A549 (cell line): ENCODE results near the gene CITED2. TPM values are rescaled to one million over a fixed set of nuclear protein-coding genes. Genes with fewer than 3 reads are reported as not detected.

Experiments used
- ATAC-seq, 2 experiments: fragments of 200-7000 bp in 1 of 2; fragments of >200 bp in 1 of 2; cut with Nextera tagmentation in 1 of 2; cut with Tn5 transposase in 1 of 2; 3 replicates each; pipeline versions ENCODE4 v1.8.0 to v1.9.1; 2018 to 2020; ENCODE audit warnings: mild to moderate bottlenecking in 1 of 2, moderate library complexity in 1 of 2
- CTCF ChIA-PET: fragments of 300-600 bp; sonication (Branson Sonifier 250); formaldehyde crosslinking; extraction: SDS; loops from one replicate; lab custom pipeline; 2021; ENCODE audit warnings: antibody characterized with exemption, inconsistent platforms; lab: Yijun Ruan, JAX
- POLR2A ChIA-PET: fragments of 350-600 bp; formaldehyde crosslinking; extraction: SDS; loops from one replicate; lab custom pipeline; 2021; ENCODE audit warnings: antibody characterized with exemption, inconsistent platforms; lab: Yijun Ruan, JAX
- DNase-seq, 2 experiments: peaks; one replicate each; pipeline versions ENCODE4 v3.0.0 to v3.0.0-alpha.2; 2011 to 2016; ENCODE audit warnings: low read depth in 1 of 2, low spot score in 1 of 2
- FAIRE-seq: peaks from 2 replicates; lab custom pipeline; 2011; peaks lifted over from hg19 to GRCh38; lab: Jason Lieb, UNC
- H3K27ac ChIP-seq, 2 experiments: fragments of >200 bp; sonication (Bioruptor Twin); formaldehyde crosslinking; 3 replicates each; pipeline ENCODE4 v1.5.1; 2016 to 2017
- H3K4me1 ChIP-seq: fragments of >200 bp; sonication (Bioruptor Twin); formaldehyde crosslinking; 3 replicates; pipeline ENCODE4 v1.6.1; 2016
- H3K4me2 ChIP-seq: fragments of >200 bp; sonication (Bioruptor Twin); formaldehyde crosslinking; 3 replicates; pipeline ENCODE4 v1.6.1; 2016
- H3K4me3 ChIP-seq: fragments of >200 bp; sonication (Bioruptor Twin); formaldehyde crosslinking; 3 replicates; pipeline ENCODE4 v1.5.1; 2016
- H3K9me3 ChIP-seq: fragments of >200 bp; sonication (Bioruptor Twin); formaldehyde crosslinking; 3 replicates; pipeline ENCODE4 v1.6.1; 2016
- CBX8 ChIP-seq: fragments of 200-600 bp; sonication (generic); IDR thresholded peaks from 2 replicates; pipeline ENCODE4 v1.6.1; 2016
- EP300 ChIP-seq, 2 experiments: fragments of >200 bp; sonication (Bioruptor Twin); formaldehyde crosslinking; IDR thresholded peaks; 2 replicates in 1 of 2; 3 replicates in 1 of 2; pipeline ENCODE4 v1.6.1; 2016 to 2017
- ESRRA ChIP-seq: fragments of 150-350 bp; IDR thresholded peaks from 2 replicates; pipeline ENCODE4 v1.6.1; 2014; ENCODE audit warnings: mild to moderate bottlenecking, low read length, borderline replicate concordance
- GATA3 ChIP-seq: IDR thresholded peaks from 2 replicates; pipeline ENCODE4 v1.6.1; 2012; ENCODE audit warnings: borderline replicate concordance
- HOXA7 ChIP-seq: fragments of 250-450 bp; sonication (Bioruptor Pico); IDR thresholded peaks from 2 replicates; pipeline ENCODE4 v1.5.0; 2020; ENCODE audit warnings: mild to moderate bottlenecking, moderate library complexity
- HOXB5 ChIP-seq: fragments of 250-450 bp; sonication (Bioruptor Pico); IDR thresholded peaks from 2 replicates; pipeline ENCODE4 v1.5.0; 2020; ENCODE audit warnings: mild to moderate bottlenecking, moderate library complexity
- JUNB ChIP-seq: fragments of >200 bp; sonication (Bioruptor Twin); formaldehyde crosslinking; IDR thresholded peaks from 2 replicates; pipeline ENCODE4 v1.6.1; 2016
- KDM5A ChIP-seq: fragments of 200-600 bp; sonication (generic); IDR thresholded peaks from 2 replicates; pipeline ENCODE4 v1.6.1; 2016; ENCODE audit warnings: antibody characterized with exemption, mild to moderate bottlenecking
- MAFK ChIP-seq: fragments of 450-650 bp; IDR thresholded peaks from 2 replicates; pipeline ENCODE4 v1.6.1; 2014; ENCODE audit not compliant: partially characterized antibody
- MYC ChIP-seq: IDR thresholded peaks from 2 replicates; pipeline ENCODE4 v1.6.1; 2012; ENCODE audit warnings: mild to moderate bottlenecking, inconsistent platforms, low read length, improper control_type of control experiment, borderline replicate concordance
- NPAS2 ChIP-seq: fragments of 250-450 bp; sonication (Bioruptor Pico); IDR thresholded peaks from 2 replicates; pipeline ENCODE4 v1.8.0; 2022; ENCODE audit warnings: mild to moderate bottlenecking, moderate library complexity, borderline replicate concordance
- PBX3 ChIP-seq: IDR thresholded peaks from 2 replicates; pipeline ENCODE4 v1.6.1; 2012
- POLR2A ChIP-seq: IDR thresholded peaks from 2 replicates; pipeline ENCODE4 v1.6.1; 2012; ENCODE audit warnings: mild to moderate bottlenecking, low read length
- POLR2AphosphoS2 ChIP-seq: conservative IDR thresholded peaks from 2 replicates; pipeline ENCODE4 v1.6.1; 2012; ENCODE audit warnings: low read length, improper control_type of control experiment, inconsistent platforms
- RARB ChIP-seq: fragments of 250-450 bp; sonication (Bioruptor Pico); IDR thresholded peaks from 2 replicates; pipeline ENCODE4 v1.8.0; 2021; ENCODE audit warnings: mild to moderate bottlenecking, moderate library complexity
- RFX5 ChIP-seq: fragments of 450-650 bp; IDR thresholded peaks from 2 replicates; pipeline ENCODE4 v1.7.1; 2014; ENCODE audit warnings: antibody characterized with exemption, mild to moderate bottlenecking, moderate library complexity
- TFCP2L1 ChIP-seq: fragments of 250-450 bp; sonication (Bioruptor Pico); IDR thresholded peaks from 2 replicates; pipeline ENCODE4 v1.5.0; 2021; ENCODE audit warnings: mild to moderate bottlenecking
- TP53 ChIP-seq: fragments of 250-450 bp; sonication (Bioruptor Pico); IDR thresholded peaks from 2 replicates; pipeline ENCODE4 v1.5.0; 2021; ENCODE audit warnings: mild to moderate bottlenecking, moderate library complexity
- ZC3H11A ChIP-seq: fragments of 450-650 bp; IDR thresholded peaks from 2 replicates; pipeline ENCODE4 v1.6.1; 2014; ENCODE audit warnings: antibody characterized with exemption, mild to moderate bottlenecking
- WGBS: methylation state at CpG from one replicate; pipeline ENCODE4 v1.1.6; 2017; ENCODE audit errors: missing lambda C conversion rate; 5-methylcytosine and 5-hydroxymethylcytosine counted together
- polyA plus RNA-seq, 4 experiments: library from polyadenylated mRNA; depleted of rRNA in 3 of 4; stranded (reverse); fragments of >200 nt; fragmentation: RNase III in 1 of 4; extraction: RNeasy Plus Mini Kit Qiagen cat#74134 plus additional on column Dnase treatment in 1 of 4; gene quantifications; 2 replicates in 3 of 4; 3 replicates in 1 of 4; pipeline ENCODE4 v1.2.3, GENCODE V29; 2011 to 2017
- TF ChIP-seq, protein P1 (sequence below): fragments of 250-450 bp; sonication (Bioruptor Pico); IDR thresholded peaks from 2 replicates; pipeline ENCODE4 v1.5.0; 2021; ENCODE audit warnings: mild to moderate bottlenecking, moderate library complexity, borderline replicate concordance
- TF ChIP-seq, protein P2 (sequence below): fragments of 250-450 bp; sonication (Bioruptor Pico); IDR thresholded peaks from 2 replicates; pipeline ENCODE4 v1.5.0; 2020; ENCODE audit warnings: low read depth, mild to moderate bottlenecking, moderate library complexity

The CITED2 gene
- polyA plus RNA-seq, 2 of the 4 experiments (the other 2 are of a cell fraction): 6.4 to 9.3 TPM

DNA sequence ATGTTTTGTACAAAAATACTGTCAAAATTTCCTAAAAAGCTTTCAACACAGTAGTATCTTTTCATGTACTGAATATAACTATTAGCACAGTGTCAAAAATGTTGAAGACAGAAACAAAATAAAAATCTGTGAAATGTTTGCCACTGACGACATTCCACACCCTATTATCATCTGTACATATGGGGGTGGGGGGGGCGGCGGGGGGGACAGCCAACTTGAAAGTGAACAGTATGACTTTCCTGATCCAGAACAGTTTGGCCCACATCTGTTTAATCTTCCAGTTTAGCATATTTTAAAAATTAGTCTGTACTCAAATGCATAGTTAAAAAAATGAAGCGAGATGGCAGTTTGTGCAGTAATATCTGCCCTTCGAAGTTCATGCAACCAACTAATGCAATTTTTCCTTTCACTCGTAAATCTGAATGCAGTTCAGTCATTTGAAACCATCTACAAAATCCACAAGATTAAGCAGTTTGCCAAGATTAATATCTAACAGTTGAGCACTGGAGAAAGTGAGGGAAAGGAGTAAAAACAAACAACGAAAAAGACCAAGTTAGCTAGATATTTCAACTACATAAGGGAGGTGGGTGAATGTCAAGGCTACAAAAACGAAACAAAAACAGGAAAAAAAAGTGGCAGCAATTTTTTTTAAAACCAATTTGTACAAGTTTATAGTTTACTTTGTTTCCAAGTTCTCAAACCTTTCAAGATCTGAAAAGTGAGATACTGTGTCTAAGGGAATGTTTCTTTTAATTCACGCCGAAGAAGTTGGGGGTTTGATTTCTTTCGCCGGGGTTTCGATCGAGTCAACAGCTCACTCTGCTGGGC is 1.9 kb downstream of the CITED2 start:
- ChIA-PET POLR2A (interaction anchor here (0.7 to 4.3 kb wide), 5 partner anchors 162 to 1068 kb away, joined by 3 to 16 read pairs (median 3); no protein-coding TSS in a partner anchor), CTCF (interaction anchor here (0.9 to 1.7 kb wide), 5 partner anchors 8 to 601 kb away, joined by 3 read pairs; no protein-coding TSS in a partner anchor)
- no peak for DNase-seq
- WGBS: 8% methylated on average over 14 of the region's 14 CpGs
- no peak for FAIRE-seq
- Histone ChIP-seq H3K4me1 (peaks cover 44% of the 10 kb centered on the region), H3K27ac (peak overlapping the region; percentile 95 to 100), H3K4me2 (peak overlapping the region; percentile 81), H3K4me3 (peak overlapping the region; percentile 83), H3K9me3 (no peaks in the 10 kb centered on the region)
- no peak for ATAC-seq
- no peak for TF ChIP-seq TFCP2L1 (CRISPR knock-in tag)

- peak overlapping the region; percentile 81 for H3K4me2 ChIP-seq
- no peaks in the 10 kb centered on the region for H3K9me3 ChIP-seq
- ChIA-PET CTCF (no interaction called here), POLR2A (no interaction called here)
- DNase-seq: no peak
- H3K4me1 ChIP-seq: peaks cover 39% of the 10 kb centered on the region
- FAIRE-seq: no peak
- peak overlapping the region; percentile 83; the same call in 2 of the 3 replicates for H3K4me3 ChIP-seq
- WGBS: 86% methylated on average over 3 of the region's 3 CpGs
- H3K27ac ChIP-seq: no peak overlapping the region
- TF ChIP-seq GATA3 (no peak), EP300 (IDR thresholded peaks at IDR 0.05) (no peak), HOXB5 (CRISPR knock-in tag) (no peak), POLR2A (no peak), PBX3 (no peak), MYC (no peak), ESRRA (no peak), JUNB (no peak), RARB (CRISPR knock-in tag) (no peak)
- ATAC-seq: no peak
Observed at GRCh38 chr6:139371421-139372203, 2.8 kb downstream of the CITED2 start.

- WGBS: 93% methylated on average over 3 of the region's 3 CpGs
- H3K9me3 ChIP-seq: no peaks in the 10 kb centered on the region
- TF ChIP-seq POLR2AphosphoS2 (no peak), NPAS2 (CRISPR knock-in tag) (no peak), JUNB (no peak)
- TF ChIP-seq, all 56 proteins: peak for 0
- Histone ChIP-seq H3K4me2 (peak overlapping the region; percentile 81; the same call in 1 of the 3 replicates), H3K4me3 (no peak overlapping the region), H3K27ac (no peak overlapping the region; a peak in 1 of 6 replicates), H3K4me1 (peaks cover 32% of the 10 kb centered on the region; the same call in 2 of the 3 replicates)
- ATAC-seq: no peak
- ChIA-PET POLR2A (interaction anchor here (0.7 kb wide), 1 partner anchor 361 kb away, joined by 6 read pairs; no protein-coding TSS in a partner anchor), CTCF (interaction anchor here (0.6 to 1.9 kb wide), 3 partner anchors 8 to 1259 kb away, joined by 3 to 7 read pairs (median 4); no protein-coding TSS in a partner anchor)
- DNase-seq: no peak
- FAIRE-seq: no peak
Observed at GRCh38 chr6:139370999-139371345, 3.5 kb downstream of the CITED2 start.

DNA sequence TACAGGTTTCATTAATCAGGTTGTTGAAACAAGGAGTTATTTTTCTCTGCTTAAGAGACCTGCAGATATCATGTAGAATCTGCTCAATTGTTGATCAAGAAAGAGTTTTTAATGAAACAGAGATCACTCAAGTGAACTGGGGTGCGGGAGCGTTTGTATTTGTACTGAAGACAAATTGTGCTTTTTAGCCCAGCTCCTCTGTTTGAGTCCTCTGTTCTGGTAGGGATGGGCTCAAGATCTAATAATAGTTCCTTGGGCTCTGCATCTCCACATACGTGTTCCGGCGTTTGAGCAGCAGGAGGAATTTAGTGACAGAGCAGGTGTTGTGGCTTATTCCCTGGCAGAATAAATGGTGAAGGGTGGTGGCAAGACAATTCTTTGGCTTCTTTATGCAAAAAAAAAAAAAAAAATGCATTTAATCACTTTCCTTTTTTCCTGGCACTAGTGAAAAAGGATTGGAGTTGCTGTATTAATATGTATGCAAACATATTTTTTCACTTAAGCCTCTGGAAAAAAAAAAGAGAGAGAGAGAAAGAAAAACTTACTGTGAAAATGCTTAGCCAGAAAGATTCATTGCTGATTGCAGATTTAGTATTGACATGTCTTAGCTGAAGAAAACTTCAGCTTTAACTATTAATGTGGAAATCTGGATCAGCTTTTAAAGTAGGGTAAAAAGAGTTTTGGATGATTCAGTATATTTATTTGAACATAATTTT is 4.0 kb downstream of the CITED2 start:
- ChIA-PET CTCF (interaction anchor here (0.6 to 1.9 kb wide), 11 partner anchors 9 to 1260 kb away, joined by 3 to 7 read pairs (median 3); no protein-coding TSS in a partner anchor), POLR2A (interaction anchor here (0.7 to 1.3 kb wide), 3 partner anchors 8 to 362 kb away, joined by 3 to 6 read pairs (median 4); no protein-coding TSS in a partner anchor)
- FAIRE-seq: no peak
- TF ChIP-seq HOXA7 (CRISPR knock-in tag): no peak
- TF ChIP-seq KDM5A: no peak
- TF ChIP-seq, protein P1, sequence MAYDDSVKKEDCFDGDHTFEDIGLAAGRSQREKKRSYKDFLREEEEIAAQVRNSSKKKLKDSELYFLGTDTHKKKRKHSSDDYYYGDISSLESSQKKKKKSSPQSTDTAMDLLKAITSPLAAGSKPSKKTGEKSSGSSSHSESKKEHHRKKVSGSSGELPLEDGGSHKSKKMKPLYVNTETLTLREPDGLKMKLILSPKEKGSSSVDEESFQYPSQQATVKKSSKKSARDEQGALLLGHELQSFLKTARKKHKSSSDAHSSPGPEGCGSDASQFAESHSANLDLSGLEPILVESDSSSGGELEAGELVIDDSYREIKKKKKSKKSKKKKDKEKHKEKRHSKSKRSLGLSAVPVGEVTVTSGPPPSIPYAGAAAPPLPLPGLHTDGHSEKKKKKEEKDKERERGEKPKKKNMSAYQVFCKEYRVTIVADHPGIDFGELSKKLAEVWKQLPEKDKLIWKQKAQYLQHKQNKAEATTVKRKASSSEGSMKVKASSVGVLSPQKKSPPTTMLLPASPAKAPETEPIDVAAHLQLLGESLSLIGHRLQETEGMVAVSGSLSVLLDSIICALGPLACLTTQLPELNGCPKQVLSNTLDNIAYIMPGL (CRISPR knock-in tag): no peak
- TF ChIP-seq ZC3H11A: no peak
- TF ChIP-seq RFX5: no peak
- TF ChIP-seq EP300 (IDR thresholded peaks at IDR 0.05): no peak
- no peak for TF ChIP-seq ESRRA
- no peak for TF ChIP-seq TP53 (CRISPR knock-in tag)
- no peak for TF ChIP-seq TFCP2L1 (CRISPR knock-in tag)
- no peak for TF ChIP-seq CBX8
- no peak for TF ChIP-seq NPAS2 (CRISPR knock-in tag)
- TF ChIP-seq, protein P2, sequence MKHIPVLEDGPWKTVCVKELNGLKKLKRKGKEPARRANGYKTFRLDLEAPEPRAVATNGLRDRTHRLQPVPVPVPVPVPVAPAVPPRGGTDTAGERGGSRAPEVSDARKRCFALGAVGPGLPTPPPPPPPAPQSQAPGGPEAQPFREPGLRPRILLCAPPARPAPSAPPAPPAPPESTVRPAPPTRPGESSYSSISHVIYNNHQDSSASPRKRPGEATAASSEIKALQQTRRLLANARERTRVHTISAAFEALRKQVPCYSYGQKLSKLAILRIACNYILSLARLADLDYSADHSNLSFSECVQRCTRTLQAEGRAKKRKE (CRISPR knock-in tag): no peak
- TF ChIP-seq MAFK: no peak
- no peak for ATAC-seq
- peak overlapping the region; percentile 51; the same call in 1 of the 3 replicates for H3K4me2 ChIP-seq
- H3K27ac ChIP-seq: no peak overlapping the region; a peak in 1 of 6 replicates
- no peak for DNase-seq
- H3K9me3 ChIP-seq: no peaks in the 10 kb centered on the region
- WGBS: 85% methylated on average over 5 of the region's 5 CpGs
- H3K4me1 ChIP-seq: peaks cover 32% of the 10 kb centered on the region; the same call in 2 of the 3 replicates
- H3K4me3 ChIP-seq: no peak overlapping the region
